DMS153 (cell line): ENCODE data around the gene ZEB2.

ENCODE experiments used
- DNase-seq: peaks from one replicate; lab custom pipeline; 2025; lab: John Stamatoyannopoulos, UW

Gene ZEB2

DNA sequence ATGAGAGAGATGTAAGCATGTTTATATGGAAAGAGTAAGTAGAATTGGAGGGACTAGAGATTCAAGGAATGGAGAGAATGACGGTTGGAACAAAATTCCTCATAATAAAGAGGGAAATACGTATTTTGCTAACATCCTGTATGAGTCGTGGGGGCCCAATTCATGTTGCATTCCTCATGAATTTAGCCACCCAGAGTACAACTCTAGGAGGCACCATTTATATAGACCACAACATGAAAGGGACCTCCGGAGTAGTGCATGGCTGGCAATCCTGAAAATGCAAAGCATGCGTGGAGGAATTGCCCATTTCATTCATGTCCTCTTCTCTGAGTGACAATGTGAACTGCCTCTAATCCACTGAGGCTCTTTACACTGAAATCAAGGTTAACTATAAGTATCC lies 168.2 kb downstream of the ZEB2 start:
- no peak for DNase-seq

DNA sequence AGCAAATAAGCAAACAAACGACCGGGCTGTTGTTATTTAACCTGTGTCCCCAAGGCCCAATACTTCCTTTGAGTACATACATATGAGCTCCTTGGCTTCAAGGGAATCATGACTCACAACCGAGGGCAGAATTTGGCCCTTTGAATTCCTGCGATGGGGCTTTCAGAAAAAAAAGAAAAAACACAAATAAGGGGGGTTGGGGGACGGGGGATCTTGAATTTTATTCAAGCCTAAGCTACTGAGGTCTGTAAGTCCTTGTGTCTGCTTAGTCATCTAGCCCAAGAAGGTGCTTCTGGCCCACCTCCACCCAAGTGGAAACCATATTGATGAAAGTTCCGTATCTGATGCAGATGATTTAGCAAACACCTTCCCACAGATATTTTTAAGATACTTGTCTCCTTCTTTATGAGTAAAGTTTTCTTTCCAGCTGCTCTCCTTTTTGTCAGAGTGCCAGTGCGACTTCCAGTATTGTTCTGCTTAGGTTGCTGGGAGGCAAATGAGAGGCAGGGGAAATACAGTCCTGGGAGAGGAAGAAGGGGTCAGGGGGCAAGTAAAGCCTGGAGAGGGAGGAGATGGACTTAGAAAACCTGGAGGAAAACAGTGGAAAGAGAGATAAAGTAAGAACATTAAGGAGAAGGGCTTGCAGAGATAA lies 169.6 kb downstream of the ZEB2 start:
- DNase-seq = no peak

DNA sequence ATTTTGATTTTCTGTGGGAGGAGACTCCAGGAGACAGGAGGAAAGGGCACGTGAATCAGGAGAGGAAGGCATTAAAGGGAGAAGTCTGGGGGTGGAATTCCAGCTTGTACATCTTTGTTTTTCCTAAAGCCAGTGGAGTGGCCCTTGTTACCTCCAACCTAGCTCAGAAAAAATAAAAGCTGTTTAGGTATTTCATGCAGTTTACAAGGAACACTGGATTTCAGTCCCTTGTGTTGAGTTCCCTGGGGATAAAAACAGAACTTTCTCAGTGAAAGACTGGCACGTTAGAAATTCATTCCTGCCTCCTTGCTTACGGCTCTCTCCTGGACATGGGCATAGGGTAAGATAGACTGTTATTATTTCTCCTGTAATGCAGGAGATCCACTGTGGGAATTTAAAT lies 170.2 kb downstream of the ZEB2 start:
- no peak for DNase-seq

DNA sequence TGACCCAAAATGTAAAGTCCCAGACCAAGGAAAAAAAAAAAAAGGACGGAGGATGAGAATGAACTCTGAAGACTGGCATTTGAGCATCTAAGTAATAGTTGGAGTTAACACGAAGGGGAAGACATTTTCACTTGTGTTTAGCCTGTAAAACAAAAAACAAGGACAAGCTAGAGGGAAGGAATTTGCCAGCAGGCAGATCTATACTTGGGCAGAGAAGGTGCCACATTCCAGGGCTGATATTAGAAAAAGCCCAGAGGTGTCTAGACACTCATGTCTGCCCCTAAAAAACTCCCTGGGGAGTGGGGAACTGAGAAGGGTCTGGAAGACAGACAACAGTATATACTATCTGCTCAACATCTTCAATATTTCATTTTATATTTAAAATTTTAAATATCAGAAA lies 171.1 kb downstream of the ZEB2 start:
- DNase-seq = no peak

DNA sequence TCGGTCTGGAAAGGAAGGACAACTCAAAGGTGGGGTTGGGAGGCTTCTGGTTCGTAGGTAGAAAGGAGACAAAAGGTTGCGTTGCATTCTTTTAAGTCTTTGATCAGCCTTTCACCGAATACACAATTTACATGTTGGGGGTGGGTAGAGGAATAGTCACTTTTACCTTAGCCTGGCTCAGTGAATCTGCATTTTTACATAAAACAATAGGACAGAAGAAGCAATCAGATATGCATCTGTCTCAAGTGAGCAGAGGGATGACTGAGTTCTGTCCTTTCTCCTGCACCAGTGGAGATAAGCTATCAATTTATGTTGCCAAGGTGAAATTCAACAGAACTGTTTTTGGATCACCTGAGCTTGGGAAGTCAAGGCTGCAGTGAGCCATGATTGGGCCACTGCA lies 173.7 kb downstream of the ZEB2 start:
- no peak for DNase-seq

DNA sequence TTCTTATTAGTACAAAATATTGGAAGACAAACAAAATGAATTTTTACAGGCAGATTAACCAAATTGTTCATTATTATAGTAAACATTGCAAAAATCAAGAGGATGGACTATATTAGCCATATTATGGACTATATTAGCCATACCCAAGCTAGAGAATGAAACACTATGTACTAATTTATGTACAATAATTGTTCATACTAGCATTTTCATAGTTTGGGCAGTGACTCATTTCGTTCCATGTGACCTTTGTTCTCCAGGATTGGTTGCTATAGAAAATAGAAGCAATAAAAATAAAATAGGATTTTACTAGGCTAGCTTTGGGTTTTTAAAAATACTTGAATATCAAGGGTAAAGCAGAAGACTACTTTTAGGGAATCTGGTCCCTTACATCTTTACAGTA lies 176.8 kb downstream of the ZEB2 start:
- DNase-seq = no peak

DNA sequence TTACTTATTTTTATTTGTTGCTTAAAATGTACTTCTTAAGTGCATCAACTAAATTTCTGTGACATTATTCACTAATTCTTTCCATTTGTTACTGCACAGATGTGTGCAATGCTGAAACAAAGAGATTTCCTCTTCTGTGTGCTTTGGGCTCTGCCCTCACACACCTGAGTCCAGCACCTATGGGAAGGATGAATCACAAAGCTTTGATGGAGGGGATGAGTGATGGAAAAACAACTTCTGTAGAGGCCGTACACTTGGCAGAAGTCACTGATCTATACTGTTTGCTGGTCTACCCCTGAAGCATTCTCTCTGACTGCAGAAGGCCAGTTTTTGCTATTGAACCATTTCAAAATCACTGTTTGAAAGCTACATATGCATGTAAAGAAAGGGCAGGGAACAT lies 178.4 kb downstream of the ZEB2 start:
- DNase-seq = no peak

DNA sequence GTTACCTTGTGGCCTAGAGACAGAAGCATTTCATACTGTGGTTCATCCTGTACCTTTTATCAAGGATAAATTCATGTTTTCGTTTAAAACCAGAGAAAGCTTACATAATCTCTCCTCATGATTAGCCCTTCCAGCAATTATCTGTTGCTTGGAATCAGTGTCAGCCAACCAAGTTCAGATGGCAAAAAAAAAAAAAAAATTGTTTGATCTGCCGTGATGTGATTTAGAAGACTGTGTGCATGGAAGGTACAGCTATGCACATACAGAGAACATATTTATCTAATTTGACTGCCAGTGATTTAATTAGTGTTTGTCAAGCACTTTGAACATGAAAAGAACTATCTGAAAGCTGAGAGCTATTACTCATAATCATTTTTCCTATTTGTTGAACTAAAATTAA lies 180.9 kb downstream of the ZEB2 start:
- DNase-seq = no peak

DNA sequence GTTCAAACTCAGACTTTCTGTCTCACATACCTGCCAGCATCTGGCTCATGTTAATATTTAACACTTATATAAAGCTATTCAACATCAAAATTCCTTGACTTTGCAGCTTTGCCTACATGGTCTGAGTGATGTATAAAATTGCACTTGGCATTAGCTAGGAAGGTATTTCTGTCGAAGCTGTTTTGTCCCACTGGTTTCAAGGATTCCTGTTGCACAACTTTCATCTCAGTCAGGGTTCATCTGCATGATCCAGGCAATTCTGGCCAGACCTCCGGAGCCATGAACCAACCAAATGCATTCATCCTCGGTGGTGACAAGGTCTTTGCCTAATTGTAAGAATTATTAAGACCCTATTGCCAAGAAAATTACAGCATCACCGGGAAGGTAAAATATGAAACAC lies 185.4 kb downstream of the ZEB2 start:
- no peak for DNase-seq
